ENCODE data around the gene LNX2.
A peak's percentile ranks its signal among the peaks of the same experiment; 100 is the strongest.

The LNX2 gene

GRCh38 chr13:27556109-27556508, 64.2 kb downstream of the LNX2 start:
- no peaks in the 10 kb centered on the region for H3K9me3 ChIP-seq (ENCODE audit: control insufficient read depth in 1 of 2, low read length in 2 of 2)
- H3K36me3 ChIP-seq (ENCODE audit: control insufficient read depth in 1 of 2, insufficient read depth in 2 of 2, low read length in 2 of 2), result peaks cover 10 to 46% of the 10 kb centered on the region in 2 donors
- no peak overlapping the region for H3K4me3 ChIP-seq (ENCODE audit: low read depth in 1 of 2, low read length in 2 of 2)
- H3K27me3 ChIP-seq (ENCODE audit: low read depth, low read length), result no peaks in the 10 kb centered on the region
- H3K4me1 ChIP-seq (ENCODE audit: control insufficient read depth in 1 of 2, insufficient read depth in 2 of 2, low read length in 2 of 2), result no peaks in the 10 kb centered on the region
- no peak overlapping the region for H3K27ac ChIP-seq (ENCODE audit: low read length)

GRCh38 chr13:27551562-27551961, 68.8 kb downstream of the LNX2 start:
- peaks cover 28 to 66% of the 10 kb centered on the region in 2 donors for H3K36me3 ChIP-seq (ENCODE audit: control insufficient read depth in 1 of 2, insufficient read depth in 2 of 2, low read length in 2 of 2)
- H3K9me3 ChIP-seq (ENCODE audit: control insufficient read depth in 1 of 2, low read length in 2 of 2), result no peaks in the 10 kb centered on the region
- no peak overlapping the region for H3K4me3 ChIP-seq (ENCODE audit: low read depth in 1 of 2, low read length in 2 of 2)
- no peak overlapping the region for H3K27ac ChIP-seq (ENCODE audit: low read length)
- no peaks in the 10 kb centered on the region for H3K4me1 ChIP-seq (ENCODE audit: control insufficient read depth in 1 of 2, insufficient read depth in 2 of 2, low read length in 2 of 2)
- H3K27me3 ChIP-seq (ENCODE audit: low read depth, low read length), result no peaks in the 10 kb centered on the region

GRCh38 chr13:27549406-27549981, 70.8 kb downstream of the LNX2 start:
- Histone ChIP-seq H3K4me1 (ENCODE audit: control insufficient read depth in 1 of 2, insufficient read depth in 2 of 2, low read length in 2 of 2) (no peaks in the 10 kb centered on the region), H3K9me3 (ENCODE audit: control insufficient read depth in 1 of 2, low read length in 2 of 2) (no peaks in the 10 kb centered on the region), H3K4me3 (ENCODE audit: low read depth in 1 of 2, low read length in 2 of 2) (no peak overlapping the region), H3K36me3 (ENCODE audit: control insufficient read depth in 1 of 2, insufficient read depth in 2 of 2, low read length in 2 of 2) (peaks cover 28 to 59% of the 10 kb centered on the region in 2 donors), H3K27me3 (ENCODE audit: low read depth, low read length) (no peaks in the 10 kb centered on the region), H3K27ac (ENCODE audit: low read length) (peak overlapping the region; percentile 25)

- Histone ChIP-seq H3K9me3 (ENCODE audit: control insufficient read depth in 1 of 2, low read length in 2 of 2) (no peaks in the 10 kb centered on the region), H3K36me3 (ENCODE audit: control insufficient read depth in 1 of 2, insufficient read depth in 2 of 2, low read length in 2 of 2) (peaks cover 0 to 6% of the 10 kb centered on the region in 2 donors), H3K4me3 (ENCODE audit: low read depth in 1 of 2, low read length in 2 of 2) (no peak overlapping the region), H3K27ac (ENCODE audit: low read length) (no peak overlapping the region), H3K4me1 (ENCODE audit: control insufficient read depth in 1 of 2, insufficient read depth in 2 of 2, low read length in 2 of 2) (no peaks in the 10 kb centered on the region), H3K27me3 (ENCODE audit: low read depth, low read length) (no peaks in the 10 kb centered on the region)
These were observed 78.1 kb downstream of the LNX2 start for GRCh38 chr13:27542220-27542619.

GRCh38 chr13:27541386-27541785, 78.9 kb downstream of the LNX2 start:
- Histone ChIP-seq H3K4me3 (ENCODE audit: low read depth in 1 of 2, low read length in 2 of 2) (no peak overlapping the region), H3K27ac (ENCODE audit: low read length) (no peak overlapping the region), H3K9me3 (ENCODE audit: control insufficient read depth in 1 of 2, low read length in 2 of 2) (no peaks in the 10 kb centered on the region), H3K36me3 (ENCODE audit: control insufficient read depth in 1 of 2, insufficient read depth in 2 of 2, low read length in 2 of 2) (peaks cover 0 to 6% of the 10 kb centered on the region in 2 donors), H3K4me1 (ENCODE audit: control insufficient read depth in 1 of 2, insufficient read depth in 2 of 2, low read length in 2 of 2) (no peaks in the 10 kb centered on the region), H3K27me3 (ENCODE audit: low read depth, low read length) (no peaks in the 10 kb centered on the region)

GRCh38 chr13:27536361-27537101, 83.8 kb downstream of the LNX2 start:
- Histone ChIP-seq H3K27ac (ENCODE audit: low read length) (no peak overlapping the region), H3K36me3 (ENCODE audit: control insufficient read depth in 1 of 2, insufficient read depth in 2 of 2, low read length in 2 of 2) (no peaks in the 10 kb centered on the region), H3K4me3 (ENCODE audit: low read depth in 1 of 2, low read length in 2 of 2) (no peak overlapping the region), H3K27me3 (ENCODE audit: low read depth, low read length) (no peaks in the 10 kb centered on the region), H3K9me3 (ENCODE audit: control insufficient read depth in 1 of 2, low read length in 2 of 2) (no peaks in the 10 kb centered on the region), H3K4me1 (ENCODE audit: control insufficient read depth in 1 of 2, insufficient read depth in 2 of 2, low read length in 2 of 2) (peaks cover 0 to 6% of the 10 kb centered on the region in 2 donors)

- Histone ChIP-seq H3K27ac (ENCODE audit: low read length) (no peak overlapping the region), H3K9me3 (ENCODE audit: control insufficient read depth in 1 of 2, low read length in 2 of 2) (no peaks in the 10 kb centered on the region), H3K36me3 (ENCODE audit: control insufficient read depth in 1 of 2, insufficient read depth in 2 of 2, low read length in 2 of 2) (no peaks in the 10 kb centered on the region), H3K4me1 (ENCODE audit: control insufficient read depth in 1 of 2, insufficient read depth in 2 of 2, low read length in 2 of 2) (peaks cover 0 to 6% of the 10 kb centered on the region in 2 donors), H3K4me3 (ENCODE audit: low read depth in 1 of 2, low read length in 2 of 2) (no peak overlapping the region), H3K27me3 (ENCODE audit: low read depth, low read length) (no peaks in the 10 kb centered on the region)
These were observed 84.8 kb downstream of the LNX2 start for GRCh38 chr13:27535546-27535945.

GRCh38 chr13:27534981-27535380, 85.3 kb downstream of the LNX2 start:
- Histone ChIP-seq H3K4me3 (ENCODE audit: low read depth in 1 of 2, low read length in 2 of 2) (no peak overlapping the region), H3K9me3 (ENCODE audit: control insufficient read depth in 1 of 2, low read length in 2 of 2) (no peaks in the 10 kb centered on the region), H3K4me1 (ENCODE audit: control insufficient read depth in 1 of 2, insufficient read depth in 2 of 2, low read length in 2 of 2) (peaks cover 0 to 6% of the 10 kb centered on the region in 2 donors), H3K27me3 (ENCODE audit: low read depth, low read length) (no peaks in the 10 kb centered on the region), H3K27ac (ENCODE audit: low read length) (no peak overlapping the region), H3K36me3 (ENCODE audit: control insufficient read depth in 1 of 2, insufficient read depth in 2 of 2, low read length in 2 of 2) (no peaks in the 10 kb centered on the region)

DNA sequence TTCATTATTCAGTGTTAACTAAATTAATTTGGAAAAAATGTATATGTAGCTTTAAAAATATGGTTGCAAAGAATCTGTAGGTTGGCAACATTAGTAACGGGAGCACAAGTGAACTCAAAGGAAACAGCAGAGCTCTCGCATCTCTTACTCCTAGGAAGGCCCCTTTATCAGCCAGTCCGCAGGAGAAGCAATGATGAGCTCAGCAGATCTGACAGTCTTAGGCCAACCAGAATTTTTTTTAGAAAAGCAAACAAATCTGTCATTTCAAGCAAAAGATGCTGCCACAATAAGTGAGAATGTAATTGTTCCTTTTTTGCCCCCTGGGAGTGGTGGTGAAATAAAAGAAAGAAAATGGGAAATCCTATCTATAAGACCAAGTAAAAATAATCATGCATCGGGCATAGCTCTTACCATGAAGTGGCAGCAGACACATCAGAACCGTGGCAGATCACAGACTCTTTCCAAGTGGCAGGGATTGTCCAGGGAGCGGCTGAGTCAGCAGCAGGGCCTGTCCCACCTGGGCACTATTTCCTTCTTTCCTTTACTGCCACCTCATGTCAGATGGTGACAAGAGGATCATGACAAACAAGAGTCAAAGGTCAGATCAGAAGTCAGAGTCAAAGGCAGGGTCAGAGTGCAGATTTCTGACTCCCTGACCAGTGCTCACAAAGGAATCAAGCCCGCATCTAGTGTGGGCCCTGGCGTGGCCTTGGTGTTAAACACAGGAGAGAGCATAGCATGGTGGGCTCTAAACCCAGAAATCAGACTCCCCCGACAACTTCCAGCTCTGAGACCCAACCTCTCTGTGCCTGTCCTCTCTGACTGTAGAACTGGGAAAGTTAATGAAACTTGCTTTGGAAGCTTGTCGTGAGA, 86.0 kb downstream of the LNX2 start:
- H3K27me3 ChIP-seq (ENCODE audit: low read depth, low read length), result no peaks in the 10 kb centered on the region

DNA sequence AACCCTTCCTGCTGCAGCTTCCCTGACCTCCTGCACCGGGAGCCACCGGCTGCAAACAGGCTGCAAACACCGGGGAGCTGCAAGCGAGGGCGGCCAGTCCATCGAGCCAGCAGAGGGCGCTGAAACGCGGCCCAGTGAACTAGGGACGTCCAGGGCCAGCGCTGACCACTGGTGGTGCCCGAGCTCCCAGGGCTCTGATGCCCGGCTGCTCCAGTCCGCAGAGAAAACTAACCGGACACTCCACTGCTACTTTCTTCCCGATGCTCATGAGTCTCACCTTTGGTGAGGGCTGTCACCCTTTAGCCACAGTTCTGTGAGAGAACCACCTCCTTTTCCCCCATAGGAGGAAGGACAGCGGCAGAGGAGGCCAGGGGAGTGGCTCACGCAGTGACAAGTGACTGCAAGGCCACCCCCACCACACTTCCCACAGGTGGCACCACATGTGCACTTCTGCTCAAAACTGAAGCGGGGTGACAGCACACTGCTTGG, 87.1 kb downstream of the LNX2 start:
- Histone ChIP-seq H3K4me1 (ENCODE audit: control insufficient read depth in 1 of 2, insufficient read depth in 2 of 2, low read length in 2 of 2) (peaks cover 0 to 6% of the 10 kb centered on the region in 2 donors), H3K36me3 (ENCODE audit: control insufficient read depth in 1 of 2, insufficient read depth in 2 of 2, low read length in 2 of 2) (no peaks in the 10 kb centered on the region), H3K4me3 (ENCODE audit: low read depth in 1 of 2, low read length in 2 of 2) (peak overlapping the region in 1 of 2 donors; percentile 32), H3K27me3 (ENCODE audit: low read depth, low read length) (no peaks in the 10 kb centered on the region), H3K27ac (ENCODE audit: low read length) (no peak overlapping the region), H3K9me3 (ENCODE audit: control insufficient read depth in 1 of 2, low read length in 2 of 2) (no peaks in the 10 kb centered on the region)

More for the DNA sequence above, 86.0 kb downstream of the LNX2 start:
- H3K4me1 ChIP-seq (ENCODE audit: control insufficient read depth in 1 of 2, insufficient read depth in 2 of 2, low read length in 2 of 2), result peaks cover 0 to 6% of the 10 kb centered on the region in 2 donors
- H3K27ac ChIP-seq (ENCODE audit: low read length), result no peak overlapping the region
- no peak overlapping the region for H3K4me3 ChIP-seq (ENCODE audit: low read depth in 1 of 2, low read length in 2 of 2)
- no peaks in the 10 kb centered on the region for H3K9me3 ChIP-seq (ENCODE audit: control insufficient read depth in 1 of 2, low read length in 2 of 2)
- no peaks in the 10 kb centered on the region for H3K36me3 ChIP-seq (ENCODE audit: control insufficient read depth in 1 of 2, insufficient read depth in 2 of 2, low read length in 2 of 2)

GRCh38 chr13:27528908-27529307, 91.4 kb downstream of the LNX2 start:
- no peaks in the 10 kb centered on the region for H3K27me3 ChIP-seq (ENCODE audit: low read depth, low read length)
- H3K4me3 ChIP-seq (ENCODE audit: low read depth in 1 of 2, low read length in 2 of 2), result no peak overlapping the region
- H3K27ac ChIP-seq (ENCODE audit: low read length), result no peak overlapping the region
- H3K9me3 ChIP-seq (ENCODE audit: control insufficient read depth in 1 of 2, low read length in 2 of 2), result no peaks in the 10 kb centered on the region
- H3K36me3 ChIP-seq (ENCODE audit: control insufficient read depth in 1 of 2, insufficient read depth in 2 of 2, low read length in 2 of 2), result no peaks in the 10 kb centered on the region
- peaks cover 0 to 6% of the 10 kb centered on the region in 2 donors for H3K4me1 ChIP-seq (ENCODE audit: control insufficient read depth in 1 of 2, insufficient read depth in 2 of 2, low read length in 2 of 2)

Data from muscle layer of duodenum (tissue), 2 donors.